GM12874 (cell line): ENCODE results near the gene SZT2.

Experiments used
- TF ChIP-seq, protein P1 (sequence below): IDR thresholded peaks from 2 replicates; pipeline ENCODE4 v1.5.1; 2011; ENCODE audit warnings: low read depth, mild to moderate bottlenecking, control low read depth, low read length, moderate library complexity; ENCODE audit not compliant: insufficient read depth

SZT2 gene

DNA sequence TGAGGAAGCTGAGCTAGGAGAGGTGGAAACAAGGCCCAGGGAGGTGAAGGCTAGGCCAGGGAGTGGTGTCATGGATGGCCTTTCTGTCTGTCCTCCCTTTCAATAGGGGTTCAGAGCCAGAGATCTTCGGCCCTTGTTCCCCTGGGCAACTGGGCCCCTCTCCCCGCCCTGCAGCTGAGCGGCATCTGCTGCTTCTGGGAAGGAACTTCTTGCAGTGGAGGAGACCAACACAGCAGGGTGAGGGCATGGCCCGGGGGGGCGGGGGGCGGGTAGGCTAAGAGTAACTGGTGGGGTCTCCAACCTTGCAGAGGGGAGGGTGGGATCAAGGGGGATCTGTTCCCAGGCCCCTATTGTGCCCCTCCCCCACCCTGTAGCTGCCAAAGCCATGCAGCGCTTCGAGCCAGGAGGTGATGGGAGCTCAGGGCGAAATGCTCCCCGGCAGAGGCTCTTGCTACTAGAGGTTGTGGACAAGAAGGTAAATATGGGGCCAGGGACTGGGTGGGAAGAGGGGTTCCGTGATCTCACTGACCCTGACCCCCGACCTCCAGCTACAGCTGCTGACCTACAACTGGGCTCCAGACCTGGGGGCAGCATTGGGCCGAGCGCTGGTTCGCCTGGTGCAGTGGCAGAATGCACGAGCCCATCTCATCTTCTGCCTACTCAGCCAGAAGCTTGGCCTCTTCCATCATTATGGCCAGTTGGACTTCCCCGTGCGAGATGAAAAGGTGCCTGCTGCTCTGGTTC is 52.4 kb downstream of the SZT2 start:
- TF ChIP-seq, protein P1, sequence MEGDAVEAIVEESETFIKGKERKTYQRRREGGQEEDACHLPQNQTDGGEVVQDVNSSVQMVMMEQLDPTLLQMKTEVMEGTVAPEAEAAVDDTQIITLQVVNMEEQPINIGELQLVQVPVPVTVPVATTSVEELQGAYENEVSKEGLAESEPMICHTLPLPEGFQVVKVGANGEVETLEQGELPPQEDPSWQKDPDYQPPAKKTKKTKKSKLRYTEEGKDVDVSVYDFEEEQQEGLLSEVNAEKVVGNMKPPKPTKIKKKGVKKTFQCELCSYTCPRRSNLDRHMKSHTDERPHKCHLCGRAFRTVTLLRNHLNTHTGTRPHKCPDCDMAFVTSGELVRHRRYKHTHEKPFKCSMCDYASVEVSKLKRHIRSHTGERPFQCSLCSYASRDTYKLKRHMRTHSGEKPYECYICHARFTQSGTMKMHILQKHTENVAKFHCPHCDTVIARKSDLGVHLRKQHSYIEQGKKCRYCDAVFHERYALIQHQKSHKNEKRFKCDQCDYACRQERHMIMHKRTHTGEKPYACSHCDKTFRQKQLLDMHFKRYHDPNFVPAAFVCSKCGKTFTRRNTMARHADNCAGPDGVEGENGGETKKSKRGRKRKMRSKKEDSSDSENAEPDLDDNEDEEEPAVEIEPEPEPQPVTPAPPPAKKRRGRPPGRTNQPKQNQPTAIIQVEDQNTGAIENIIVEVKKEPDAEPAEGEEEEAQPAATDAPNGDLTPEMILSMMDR = no peak

DNA sequence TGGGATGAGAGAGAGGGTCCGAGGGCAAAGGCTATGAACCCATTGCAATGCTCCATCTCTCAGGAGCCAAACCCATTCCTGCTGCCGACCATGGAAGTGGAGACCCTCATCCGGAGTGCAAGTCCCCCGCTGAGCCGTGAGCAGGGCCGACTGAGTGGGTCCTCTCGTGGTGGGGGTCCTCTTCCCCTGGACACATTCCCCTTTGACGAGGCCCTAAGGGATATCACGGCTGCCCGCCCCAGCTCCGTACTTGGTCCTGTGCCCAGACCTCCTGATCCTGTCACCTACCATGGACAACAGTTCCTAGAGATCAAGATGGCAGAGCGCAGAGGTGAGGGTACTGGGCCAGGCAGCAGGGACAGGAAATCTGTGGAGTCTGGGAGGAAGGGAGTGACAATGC is 53.1 kb downstream of the SZT2 start:
- TF ChIP-seq, protein P1 = no peak

DNA sequence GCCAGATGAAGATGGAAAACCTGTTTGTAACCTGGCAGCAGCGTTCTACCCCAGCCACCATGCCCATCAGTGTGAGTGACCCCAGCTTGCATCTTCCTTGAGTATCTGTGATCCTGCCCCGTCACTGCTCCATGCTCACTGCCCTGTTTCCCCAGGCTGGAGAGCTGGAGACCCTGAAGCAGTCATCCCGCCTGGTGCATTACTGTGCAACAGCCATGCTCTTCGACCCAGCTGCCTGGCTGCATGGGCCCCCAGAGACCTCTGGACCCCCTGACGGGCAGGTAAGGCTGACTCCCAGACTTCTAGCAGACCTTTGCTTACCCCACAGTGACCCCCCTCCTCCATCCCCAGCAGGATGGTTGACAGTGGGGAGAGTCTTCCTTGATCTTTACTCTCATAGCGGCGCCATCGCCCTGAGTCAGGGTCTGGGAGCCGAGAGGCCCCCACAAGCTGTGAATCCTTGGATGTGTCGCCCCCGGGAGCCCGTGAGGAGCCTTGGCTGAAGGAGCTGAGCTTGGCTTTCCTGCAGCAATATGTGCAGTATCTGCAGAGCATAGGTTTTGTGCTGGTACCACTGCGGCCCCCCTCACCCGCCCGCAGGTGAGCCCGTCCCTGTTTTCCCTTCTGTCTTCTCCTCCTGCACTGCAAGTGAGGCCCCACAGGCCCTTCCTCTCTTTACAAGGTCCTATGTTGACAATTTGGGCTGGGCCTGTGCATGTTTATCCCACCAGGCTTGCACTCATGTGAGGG is 53.7 kb downstream of the SZT2 start:
- TF ChIP-seq, protein P1 = no peak

DNA sequence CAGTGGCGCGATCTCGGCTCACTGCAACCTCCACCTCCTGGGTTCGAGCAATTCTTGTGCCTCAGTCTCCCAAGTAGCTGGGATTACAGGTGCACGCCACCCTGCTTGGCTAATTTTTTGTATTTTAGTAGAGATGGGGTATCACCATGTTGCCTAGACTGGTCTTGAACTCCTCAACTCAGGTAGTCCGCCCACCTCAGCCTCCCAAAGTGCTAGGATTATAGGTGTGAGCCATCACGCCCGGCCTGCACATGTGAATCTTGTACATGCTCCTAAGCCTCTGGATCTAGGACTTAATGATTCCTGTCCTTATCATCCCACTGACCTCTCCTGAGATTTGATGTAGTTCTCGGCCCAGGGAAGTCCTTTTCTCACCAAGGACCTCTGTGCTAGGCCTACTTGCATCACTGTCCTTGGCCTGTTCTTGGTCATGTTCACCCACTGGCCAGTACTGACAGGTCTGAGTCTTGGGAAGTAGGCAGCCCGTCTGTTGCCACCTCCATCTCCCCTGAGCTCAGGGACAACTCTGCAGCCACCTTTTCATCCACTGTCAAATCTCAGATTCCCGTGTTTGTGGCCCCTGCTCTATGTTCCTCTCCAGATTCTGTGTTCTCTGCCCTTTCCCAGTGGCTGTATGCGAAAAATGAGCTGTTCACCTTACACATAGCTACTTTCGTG is 54.6 kb downstream of the SZT2 start:
- TF ChIP-seq, protein P1 = no peak

DNA sequence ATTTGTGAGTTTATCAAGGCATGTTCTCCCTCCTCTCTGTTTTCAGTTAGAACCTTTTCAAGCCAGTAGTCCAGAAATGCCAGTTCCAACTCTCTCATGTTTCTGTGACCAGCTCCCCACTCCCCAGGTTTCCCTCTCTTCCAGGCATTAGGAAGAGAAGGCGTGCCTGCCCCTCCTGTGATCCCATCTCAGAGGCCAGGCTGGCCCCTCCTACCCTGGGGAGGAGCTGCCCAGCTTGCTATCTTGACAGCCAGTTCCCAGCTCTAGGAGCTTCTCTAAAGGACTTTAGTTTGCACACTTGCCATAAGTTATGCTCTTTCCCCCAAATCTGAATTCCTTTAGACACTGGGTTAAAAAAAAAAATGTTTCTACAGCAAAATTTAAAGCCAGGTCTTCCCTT is 55.1 kb downstream of the SZT2 start:
- TF ChIP-seq, protein P1 = no peak

DNA sequence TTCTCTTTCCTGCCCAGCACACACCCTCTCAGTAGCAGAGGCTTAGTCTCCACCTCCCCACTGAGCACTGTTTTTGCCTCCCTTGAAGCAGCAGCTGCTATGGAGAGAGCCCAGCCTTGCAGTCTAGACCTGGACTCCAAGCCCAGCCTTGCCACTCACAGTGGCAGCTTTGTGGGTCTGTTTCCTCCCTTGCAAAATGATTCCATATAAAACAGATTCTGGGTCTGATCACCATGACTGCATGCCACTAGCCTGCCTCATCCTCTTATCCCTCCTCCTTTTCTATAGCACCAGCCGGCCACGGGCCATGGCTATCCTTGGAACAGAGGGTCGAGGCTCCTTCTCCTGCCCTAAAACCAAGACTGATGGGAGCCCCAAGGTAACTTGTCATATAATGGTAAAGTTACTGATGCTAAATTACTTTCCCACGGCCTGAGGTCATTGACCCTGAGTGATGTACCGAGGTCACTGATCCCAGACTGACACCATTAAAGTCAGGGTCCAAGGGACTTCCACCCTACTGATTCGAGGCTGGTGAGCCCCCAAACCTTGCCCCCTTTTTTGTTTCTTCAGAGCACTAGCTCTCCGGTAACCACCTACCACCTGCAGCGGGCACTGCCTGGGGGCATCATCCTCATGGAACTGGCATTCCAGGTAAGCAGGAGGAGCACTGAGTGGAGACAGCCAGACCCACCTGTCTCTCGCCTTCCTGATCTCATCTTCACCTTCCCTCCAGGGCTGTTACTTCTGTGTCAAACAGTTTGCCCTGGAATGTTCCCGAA is 56.1 kb downstream of the SZT2 start:
- TF ChIP-seq, protein P1 = no peak

DNA sequence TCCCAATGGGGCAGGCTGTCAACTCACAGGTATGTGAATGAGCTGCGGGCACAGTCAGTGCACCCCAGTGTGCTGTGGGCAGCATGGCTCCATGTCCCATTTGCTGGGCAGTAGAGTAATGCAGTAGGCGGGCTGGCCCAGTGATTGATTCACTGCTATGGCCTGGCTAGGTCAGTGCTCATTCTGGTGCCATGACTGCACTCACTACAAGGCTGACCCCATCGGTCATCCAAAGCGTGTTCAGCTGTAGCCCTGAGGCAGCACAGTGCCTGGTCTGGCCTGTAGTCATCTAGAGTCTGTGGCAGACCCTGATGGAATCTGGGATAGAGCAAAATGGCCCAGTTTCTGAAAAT is 56.7 kb downstream of the SZT2 start:
- TF ChIP-seq, protein P1 = no peak
